ENCODE data around the gene CDC14B. TPM values are rescaled to one million over a fixed set of nuclear protein-coding genes. Genes with fewer than 3 reads are reported as not detected.

CDC14B gene
- total RNA-seq, 1 experiment from 2014 or later = 57.1 TPM

- peak within 1 kb of the TSS; percentile 86 for H3K4me3 Mint-ChIP-seq
- peaks cover 4% of the 10 kb centered on the region for H3K4me1 Mint-ChIP-seq
- ATAC-seq (peak; percentile 82), DNase-seq (ENCODE audit: low spot score) (peak; percentile 66)
- H3K36me3 Mint-ChIP-seq = no peaks in the 10 kb centered on the region
- H3K27me3 Mint-ChIP-seq (ENCODE audit: low read depth) = peaks cover 14% of the 10 kb centered on the region
- no peaks in the 10 kb centered on the region for H3K9me3 Mint-ChIP-seq
- CTCF ChIA-PET = no interaction called here
- POLR2A ChIA-PET = no interaction called here
- H3K27ac Mint-ChIP-seq = peak within 1 kb of the TSS; percentile 84
- TF ChIP-seq ZNF423 (CRISPR knock-in tag; IDR thresholded peaks at IDR 0.05) (no peak), ETV6 (CRISPR knock-in tag; IDR thresholded peaks at IDR 0.05) (no peak), ZNF232 (CRISPR knock-in tag; IDR thresholded peaks at IDR 0.05) (no peak), ZNF121 (CRISPR knock-in tag; IDR thresholded peaks at IDR 0.05) (peak; percentile 39; the same call in 1 of the 2 replicates), TP53 (CRISPR knock-in tag; IDR thresholded peaks at IDR 0.05) (no peak), ZNF317 (CRISPR knock-in tag; IDR thresholded peaks at IDR 0.05; ENCODE audit: borderline replicate concordance, low read depth) (no peak), ERG (CRISPR knock-in tag; IDR thresholded peaks at IDR 0.05) (no peak), ZNF416 (CRISPR knock-in tag; IDR thresholded peaks at IDR 0.05) (no peak), ZSCAN18 (CRISPR knock-in tag; IDR thresholded peaks at IDR 0.05) (no peak), USF1 (CRISPR knock-in tag; IDR thresholded peaks at IDR 0.05) (no peak), MLX (CRISPR knock-in tag; IDR thresholded peaks at IDR 0.05) (no peak), HMGA2 (CRISPR knock-in tag; IDR thresholded peaks at IDR 0.05) (no peak), NFYB (CRISPR knock-in tag; conservative IDR thresholded peaks at IDR 0.05; ENCODE audit: low read depth) (no peak)
- TF ChIP-seq, protein P1, sequence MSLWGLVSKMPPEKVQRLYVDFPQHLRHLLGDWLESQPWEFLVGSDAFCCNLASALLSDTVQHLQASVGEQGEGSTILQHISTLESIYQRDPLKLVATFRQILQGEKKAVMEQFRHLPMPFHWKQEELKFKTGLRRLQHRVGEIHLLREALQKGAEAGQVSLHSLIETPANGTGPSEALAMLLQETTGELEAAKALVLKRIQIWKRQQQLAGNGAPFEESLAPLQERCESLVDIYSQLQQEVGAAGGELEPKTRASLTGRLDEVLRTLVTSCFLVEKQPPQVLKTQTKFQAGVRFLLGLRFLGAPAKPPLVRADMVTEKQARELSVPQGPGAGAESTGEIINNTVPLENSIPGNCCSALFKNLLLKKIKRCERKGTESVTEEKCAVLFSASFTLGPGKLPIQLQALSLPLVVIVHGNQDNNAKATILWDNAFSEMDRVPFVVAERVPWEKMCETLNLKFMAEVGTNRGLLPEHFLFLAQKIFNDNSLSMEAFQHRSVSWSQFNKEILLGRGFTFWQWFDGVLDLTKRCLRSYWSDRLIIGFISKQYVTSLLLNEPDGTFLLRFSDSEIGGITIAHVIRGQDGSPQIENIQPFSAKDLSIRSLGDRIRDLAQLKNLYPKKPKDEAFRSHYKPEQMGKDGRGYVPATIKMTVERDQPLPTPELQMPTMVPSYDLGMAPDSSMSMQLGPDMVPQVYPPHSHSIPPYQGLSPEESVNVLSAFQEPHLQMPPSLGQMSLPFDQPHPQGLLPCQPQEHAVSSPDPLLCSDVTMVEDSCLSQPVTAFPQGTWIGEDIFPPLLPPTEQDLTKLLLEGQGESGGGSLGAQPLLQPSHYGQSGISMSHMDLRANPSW (CRISPR knock-in tag; conservative IDR thresholded peaks at IDR 0.05; ENCODE audit: low read depth) = no peak
- TF ChIP-seq, protein P2, sequence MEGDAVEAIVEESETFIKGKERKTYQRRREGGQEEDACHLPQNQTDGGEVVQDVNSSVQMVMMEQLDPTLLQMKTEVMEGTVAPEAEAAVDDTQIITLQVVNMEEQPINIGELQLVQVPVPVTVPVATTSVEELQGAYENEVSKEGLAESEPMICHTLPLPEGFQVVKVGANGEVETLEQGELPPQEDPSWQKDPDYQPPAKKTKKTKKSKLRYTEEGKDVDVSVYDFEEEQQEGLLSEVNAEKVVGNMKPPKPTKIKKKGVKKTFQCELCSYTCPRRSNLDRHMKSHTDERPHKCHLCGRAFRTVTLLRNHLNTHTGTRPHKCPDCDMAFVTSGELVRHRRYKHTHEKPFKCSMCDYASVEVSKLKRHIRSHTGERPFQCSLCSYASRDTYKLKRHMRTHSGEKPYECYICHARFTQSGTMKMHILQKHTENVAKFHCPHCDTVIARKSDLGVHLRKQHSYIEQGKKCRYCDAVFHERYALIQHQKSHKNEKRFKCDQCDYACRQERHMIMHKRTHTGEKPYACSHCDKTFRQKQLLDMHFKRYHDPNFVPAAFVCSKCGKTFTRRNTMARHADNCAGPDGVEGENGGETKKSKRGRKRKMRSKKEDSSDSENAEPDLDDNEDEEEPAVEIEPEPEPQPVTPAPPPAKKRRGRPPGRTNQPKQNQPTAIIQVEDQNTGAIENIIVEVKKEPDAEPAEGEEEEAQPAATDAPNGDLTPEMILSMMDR (IDR thresholded peaks at IDR 0.05) = no peak
- TF ChIP-seq, protein P3, sequence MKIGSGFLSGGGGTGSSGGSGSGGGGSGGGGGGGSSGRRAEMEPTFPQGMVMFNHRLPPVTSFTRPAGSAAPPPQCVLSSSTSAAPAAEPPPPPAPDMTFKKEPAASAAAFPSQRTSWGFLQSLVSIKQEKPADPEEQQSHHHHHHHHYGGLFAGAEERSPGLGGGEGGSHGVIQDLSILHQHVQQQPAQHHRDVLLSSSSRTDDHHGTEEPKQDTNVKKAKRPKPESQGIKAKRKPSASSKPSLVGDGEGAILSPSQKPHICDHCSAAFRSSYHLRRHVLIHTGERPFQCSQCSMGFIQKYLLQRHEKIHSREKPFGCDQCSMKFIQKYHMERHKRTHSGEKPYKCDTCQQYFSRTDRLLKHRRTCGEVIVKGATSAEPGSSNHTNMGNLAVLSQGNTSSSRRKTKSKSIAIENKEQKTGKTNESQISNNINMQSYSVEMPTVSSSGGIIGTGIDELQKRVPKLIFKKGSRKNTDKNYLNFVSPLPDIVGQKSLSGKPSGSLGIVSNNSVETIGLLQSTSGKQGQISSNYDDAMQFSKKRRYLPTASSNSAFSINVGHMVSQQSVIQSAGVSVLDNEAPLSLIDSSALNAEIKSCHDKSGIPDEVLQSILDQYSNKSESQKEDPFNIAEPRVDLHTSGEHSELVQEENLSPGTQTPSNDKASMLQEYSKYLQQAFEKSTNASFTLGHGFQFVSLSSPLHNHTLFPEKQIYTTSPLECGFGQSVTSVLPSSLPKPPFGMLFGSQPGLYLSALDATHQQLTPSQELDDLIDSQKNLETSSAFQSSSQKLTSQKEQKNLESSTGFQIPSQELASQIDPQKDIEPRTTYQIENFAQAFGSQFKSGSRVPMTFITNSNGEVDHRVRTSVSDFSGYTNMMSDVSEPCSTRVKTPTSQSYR (CRISPR knock-in tag; IDR thresholded peaks at IDR 0.05) = no peak
- TF ChIP-seq, protein P4, sequence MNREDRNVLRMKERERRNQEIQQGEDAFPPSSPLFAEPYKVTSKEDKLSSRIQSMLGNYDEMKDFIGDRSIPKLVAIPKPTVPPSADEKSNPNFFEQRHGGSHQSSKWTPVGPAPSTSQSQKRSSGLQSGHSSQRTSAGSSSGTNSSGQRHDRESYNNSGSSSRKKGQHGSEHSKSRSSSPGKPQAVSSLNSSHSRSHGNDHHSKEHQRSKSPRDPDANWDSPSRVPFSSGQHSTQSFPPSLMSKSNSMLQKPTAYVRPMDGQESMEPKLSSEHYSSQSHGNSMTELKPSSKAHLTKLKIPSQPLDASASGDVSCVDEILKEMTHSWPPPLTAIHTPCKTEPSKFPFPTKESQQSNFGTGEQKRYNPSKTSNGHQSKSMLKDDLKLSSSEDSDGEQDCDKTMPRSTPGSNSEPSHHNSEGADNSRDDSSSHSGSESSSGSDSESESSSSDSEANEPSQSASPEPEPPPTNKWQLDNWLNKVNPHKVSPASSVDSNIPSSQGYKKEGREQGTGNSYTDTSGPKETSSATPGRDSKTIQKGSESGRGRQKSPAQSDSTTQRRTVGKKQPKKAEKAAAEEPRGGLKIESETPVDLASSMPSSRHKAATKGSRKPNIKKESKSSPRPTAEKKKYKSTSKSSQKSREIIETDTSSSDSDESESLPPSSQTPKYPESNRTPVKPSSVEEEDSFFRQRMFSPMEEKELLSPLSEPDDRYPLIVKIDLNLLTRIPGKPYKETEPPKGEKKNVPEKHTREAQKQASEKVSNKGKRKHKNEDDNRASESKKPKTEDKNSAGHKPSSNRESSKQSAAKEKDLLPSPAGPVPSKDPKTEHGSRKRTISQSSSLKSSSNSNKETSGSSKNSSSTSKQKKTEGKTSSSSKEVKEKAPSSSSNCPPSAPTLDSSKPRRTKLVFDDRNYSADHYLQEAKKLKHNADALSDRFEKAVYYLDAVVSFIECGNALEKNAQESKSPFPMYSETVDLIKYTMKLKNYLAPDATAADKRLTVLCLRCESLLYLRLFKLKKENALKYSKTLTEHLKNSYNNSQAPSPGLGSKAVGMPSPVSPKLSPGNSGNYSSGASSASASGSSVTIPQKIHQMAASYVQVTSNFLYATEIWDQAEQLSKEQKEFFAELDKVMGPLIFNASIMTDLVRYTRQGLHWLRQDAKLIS (CRISPR knock-in tag; IDR thresholded peaks at IDR 0.05; ENCODE audit: borderline replicate concordance) = no peak
- TF ChIP-seq, protein P5, sequence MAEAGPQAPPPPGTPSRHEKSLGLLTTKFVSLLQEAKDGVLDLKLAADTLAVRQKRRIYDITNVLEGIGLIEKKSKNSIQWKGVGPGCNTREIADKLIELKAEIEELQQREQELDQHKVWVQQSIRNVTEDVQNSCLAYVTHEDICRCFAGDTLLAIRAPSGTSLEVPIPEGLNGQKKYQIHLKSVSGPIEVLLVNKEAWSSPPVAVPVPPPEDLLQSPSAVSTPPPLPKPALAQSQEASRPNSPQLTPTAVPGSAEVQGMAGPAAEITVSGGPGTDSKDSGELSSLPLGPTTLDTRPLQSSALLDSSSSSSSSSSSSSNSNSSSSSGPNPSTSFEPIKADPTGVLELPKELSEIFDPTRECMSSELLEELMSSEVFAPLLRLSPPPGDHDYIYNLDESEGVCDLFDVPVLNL (CRISPR knock-in tag; IDR thresholded peaks at IDR 0.05; ENCODE audit: borderline replicate concordance, low read depth) = no peak
- TF ChIP-seq, protein P6, sequence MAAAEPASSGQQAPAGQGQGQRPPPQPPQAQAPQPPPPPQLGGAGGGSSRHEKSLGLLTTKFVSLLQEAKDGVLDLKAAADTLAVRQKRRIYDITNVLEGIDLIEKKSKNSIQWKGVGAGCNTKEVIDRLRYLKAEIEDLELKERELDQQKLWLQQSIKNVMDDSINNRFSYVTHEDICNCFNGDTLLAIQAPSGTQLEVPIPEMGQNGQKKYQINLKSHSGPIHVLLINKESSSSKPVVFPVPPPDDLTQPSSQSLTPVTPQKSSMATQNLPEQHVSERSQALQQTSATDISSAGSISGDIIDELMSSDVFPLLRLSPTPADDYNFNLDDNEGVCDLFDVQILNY (CRISPR knock-in tag; IDR thresholded peaks at IDR 0.05) = no peak
Observed at GRCh38 chr9:96655198-96655851, 35.7 kb upstream of the CDC14B start, which contains the start of gene PRXL2C. TSS of gene PRXL2C (minus strand) at chr9:96655317. CDS start at chr9:96655281, 36 bp downstream.
